NCI-H446 treated with DMSO at 0.1 percent for 48 hours (cell line): ENCODE results near the gene IFT20.
"Not testable (repeated sequence)": the region's sequence is repeated elsewhere in the genome, so short reads cannot be mapped to it uniquely, and the experiment has no call there.

Experiments
- DNase-seq: peaks from one replicate; lab custom pipeline; 2025; lab: John Stamatoyannopoulos, UW

IFT20 gene

GRCh38 chr17:28306954-28307401, 28.3 kb downstream of the IFT20 start:
- DNase-seq: no peak

GRCh38 chr17:28298449-28298848, 36.8 kb downstream of the IFT20 start:
- DNase-seq: no peak

GRCh38 chr17:28295677-28296578, 39.3 kb downstream of the IFT20 start:
- DNase-seq: no peak

- no peak for DNase-seq
These were observed 41.3 kb downstream of the IFT20 start for GRCh38 chr17:28293994-28294393.

- DNase-seq: not testable (repeated sequence)
These were observed 42.4 kb downstream of the IFT20 start for GRCh38 chr17:28292878-28293277.

GRCh38 chr17:28291780-28292330, 43.4 kb downstream of the IFT20 start:
- DNase-seq: no peak

- DNase-seq: no peak
These were observed 44.6 kb downstream of the IFT20 start for GRCh38 chr17:28290703-28291102.

GRCh38 chr17:28285965-28286364, 49.3 kb downstream of the IFT20 start:
- no peak for DNase-seq

GRCh38 chr17:28282596-28282995, 52.7 kb downstream of the IFT20 start:
- peak; percentile 56 for DNase-seq

- no peak for DNase-seq
These were observed 54.4 kb downstream of the IFT20 start for GRCh38 chr17:28280826-28281225.

GRCh38 chr17:28279411-28279810, 55.9 kb downstream of the IFT20 start:
- DNase-seq: no peak
